ENCODE measurements around the gene FUS. TPM values are rescaled to one million over a fixed set of nuclear protein-coding genes. Genes with fewer than 3 reads are reported as not detected.
A peak's percentile ranks its signal among the peaks of the same experiment; 100 is the strongest.
"Not testable (repeated sequence)": the region's sequence is repeated elsewhere in the genome, so short reads cannot be mapped to it uniquely, and the experiment has no call there.

The FUS gene
- total RNA-seq, 2 experiments from 2014 or later = 486 to 533 TPM

DNA sequence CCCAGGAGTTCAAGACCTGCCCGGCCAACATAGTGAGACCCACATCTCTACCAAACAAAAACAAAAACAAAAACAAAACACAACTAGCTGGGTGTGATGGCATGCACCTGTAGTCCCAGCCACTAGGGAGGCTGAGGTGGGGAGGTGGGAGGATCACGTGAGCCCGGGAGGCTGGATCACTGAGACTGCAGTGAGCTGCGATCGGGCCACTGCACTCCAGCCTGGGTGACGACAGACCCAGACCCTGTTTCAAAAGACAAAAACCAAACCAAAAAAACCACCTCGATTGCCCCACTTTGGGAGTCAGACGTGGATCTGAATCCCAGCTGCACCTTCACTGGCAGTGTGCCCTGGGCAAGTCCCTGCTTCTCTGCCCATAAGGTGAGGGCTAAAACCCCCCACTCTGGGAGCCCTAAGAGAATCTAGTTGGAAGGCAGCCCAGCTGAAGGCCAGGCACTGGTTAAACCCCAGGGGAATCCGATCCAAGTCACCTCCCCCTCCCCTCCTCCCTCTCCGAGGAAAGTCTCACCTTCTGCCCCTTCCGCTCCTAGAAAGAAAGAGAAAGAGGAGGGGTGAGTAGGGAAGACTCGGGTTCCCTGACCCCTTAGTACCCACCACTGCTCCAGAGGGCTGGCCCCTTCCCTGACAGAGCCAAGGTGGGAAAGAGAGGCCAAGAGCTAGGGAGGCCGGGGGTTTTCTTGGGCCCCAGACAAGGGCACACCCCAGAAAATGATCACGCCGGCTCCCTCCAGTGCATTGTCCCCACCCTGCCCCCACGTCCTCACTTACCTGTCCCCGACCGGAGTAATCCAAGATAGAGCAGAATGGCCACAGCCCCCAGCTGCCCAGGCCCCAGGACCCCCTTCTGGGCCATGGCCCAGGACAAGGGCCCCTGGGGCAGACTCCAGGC is 45.1 kb upstream of the FUS start:
- H3K9me3 Mint-ChIP-seq = no peaks in the 10 kb centered on the region
- no peaks in the 10 kb centered on the region for H3K36me3 Mint-ChIP-seq (ENCODE audit: low read depth)
- H3K27me3 Mint-ChIP-seq = no peaks in the 10 kb centered on the region
- DNase-seq (no peak), ATAC-seq (no peak)
- intact Hi-C loops (cut with micrococcal nuclease) = no loop called here
- H3K4me3 Mint-ChIP-seq = no peak overlapping the region
- TF ChIP-seq, protein P1, sequence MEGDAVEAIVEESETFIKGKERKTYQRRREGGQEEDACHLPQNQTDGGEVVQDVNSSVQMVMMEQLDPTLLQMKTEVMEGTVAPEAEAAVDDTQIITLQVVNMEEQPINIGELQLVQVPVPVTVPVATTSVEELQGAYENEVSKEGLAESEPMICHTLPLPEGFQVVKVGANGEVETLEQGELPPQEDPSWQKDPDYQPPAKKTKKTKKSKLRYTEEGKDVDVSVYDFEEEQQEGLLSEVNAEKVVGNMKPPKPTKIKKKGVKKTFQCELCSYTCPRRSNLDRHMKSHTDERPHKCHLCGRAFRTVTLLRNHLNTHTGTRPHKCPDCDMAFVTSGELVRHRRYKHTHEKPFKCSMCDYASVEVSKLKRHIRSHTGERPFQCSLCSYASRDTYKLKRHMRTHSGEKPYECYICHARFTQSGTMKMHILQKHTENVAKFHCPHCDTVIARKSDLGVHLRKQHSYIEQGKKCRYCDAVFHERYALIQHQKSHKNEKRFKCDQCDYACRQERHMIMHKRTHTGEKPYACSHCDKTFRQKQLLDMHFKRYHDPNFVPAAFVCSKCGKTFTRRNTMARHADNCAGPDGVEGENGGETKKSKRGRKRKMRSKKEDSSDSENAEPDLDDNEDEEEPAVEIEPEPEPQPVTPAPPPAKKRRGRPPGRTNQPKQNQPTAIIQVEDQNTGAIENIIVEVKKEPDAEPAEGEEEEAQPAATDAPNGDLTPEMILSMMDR (IDR thresholded peaks at IDR 0.05) = no peak
- H3K4me1 Mint-ChIP-seq (ENCODE audit: low read depth) = no peaks in the 10 kb centered on the region
- ChIA-PET CTCF (interaction anchor here (1.6 kb wide), 1 partner anchor 22 kb away, joined by 3 read pairs; no protein-coding TSS in a partner anchor), POLR2A (interaction anchor here (0.6 to 1.6 kb wide), 3 partner anchors 10 to 248 kb away, joined by 3 to 5 read pairs (median 4); partner anchors contain the start of gene KAT8)
- H3K27ac Mint-ChIP-seq = no peak overlapping the region

DNA sequence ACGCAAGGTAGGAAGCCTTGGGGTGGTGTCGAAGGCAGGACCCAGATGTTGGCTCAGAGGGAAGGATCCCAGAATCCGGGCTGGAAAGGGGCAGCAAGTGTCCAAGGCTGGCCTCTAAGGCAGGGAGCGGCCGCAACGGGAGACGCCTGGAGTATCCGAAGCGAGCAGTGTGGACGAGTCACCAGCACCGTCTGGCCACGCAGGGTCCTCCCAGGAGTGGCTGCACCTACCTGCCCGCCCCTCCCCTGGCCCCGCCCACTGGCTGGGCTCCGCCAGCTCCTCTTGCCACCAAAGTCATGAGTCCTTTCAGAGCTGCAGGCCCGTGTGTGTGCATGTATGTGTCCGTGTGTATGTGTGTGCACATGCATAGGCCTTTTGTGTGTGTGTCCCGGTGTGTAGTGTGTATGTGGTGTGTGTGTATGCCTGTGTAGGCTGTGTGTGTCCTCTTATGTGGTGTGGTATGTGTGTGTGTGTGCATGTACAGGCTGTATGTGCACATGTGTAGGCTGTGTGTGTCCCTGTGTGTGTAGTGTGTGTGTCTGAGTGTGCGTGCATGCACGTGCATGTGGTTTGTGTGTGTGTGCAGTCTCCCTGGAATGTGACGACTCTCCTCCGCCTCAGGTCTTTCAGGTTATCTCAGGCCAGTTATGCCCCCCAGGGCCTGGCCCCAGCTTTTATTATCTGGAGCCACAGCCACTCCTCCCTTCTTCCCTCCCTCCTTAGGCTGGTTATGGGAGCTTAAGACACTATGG is 44.2 kb upstream of the FUS start, which contains the start of gene PRSS8:
Gene PRSS8 (minus strand): TSS at position 193 of the 752 bp plus-strand sequence. CDS start 229 bp downstream, outside the sequence.
- POLR2A ChIA-PET = interaction anchor here (1.0 to 1.6 kb wide), 3 partner anchors 11 to 44 kb away, joined by 4 to 5 read pairs (median 4); partner anchors contain the start of genes FUS and KAT8
- Mint-ChIP-seq H3K27me3 (no peaks in the 10 kb centered on the region), H3K4me3 (no peak within 1 kb of the TSS), H3K4me1 (ENCODE audit: low read depth) (peaks cover 1% of the 10 kb centered on the region), H3K36me3 (ENCODE audit: low read depth) (no peaks in the 10 kb centered on the region), H3K9me3 (no peaks in the 10 kb centered on the region), H3K27ac (no peak within 1 kb of the TSS)
- no peak for ATAC-seq
- TF ChIP-seq, protein P1 (IDR thresholded peaks at IDR 0.05) = no peak
- CTCF ChIA-PET = interaction anchor here (1.6 kb wide), 1 partner anchor 21 kb away, joined by 3 read pairs; no protein-coding TSS in a partner anchor
- intact Hi-C loops (cut with micrococcal nuclease) = no loop called here
- DNase-seq = peak; percentile 10

DNA sequence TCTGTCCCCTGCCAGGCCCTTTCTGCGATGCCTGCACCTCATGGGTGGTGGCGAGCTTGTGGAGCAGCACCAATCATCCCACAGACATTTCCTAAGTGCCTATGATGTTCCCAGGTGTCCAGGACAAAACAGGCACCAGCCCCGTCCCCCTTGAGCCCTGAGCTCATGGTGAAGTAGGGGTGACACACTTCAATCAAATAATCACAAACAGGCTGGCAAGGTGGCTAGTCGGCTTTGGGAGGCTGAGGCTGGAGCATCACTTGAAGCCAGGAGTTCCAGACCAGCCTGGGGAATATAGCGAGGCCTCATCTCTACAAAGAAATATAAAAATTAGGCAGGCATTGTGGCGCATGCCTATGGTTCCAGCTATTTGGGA is 43.7 kb upstream of the FUS start:
- peaks cover 2% of the 10 kb centered on the region for H3K4me1 Mint-ChIP-seq (ENCODE audit: low read depth)
- no peaks in the 10 kb centered on the region for H3K9me3 Mint-ChIP-seq
- intact Hi-C loops (cut with micrococcal nuclease) = no loop called here
- TF ChIP-seq, protein P1 (IDR thresholded peaks at IDR 0.05) = no peak
- POLR2A ChIA-PET = interaction anchor here (1.0 kb wide), 1 partner anchor 44 kb away, joined by 4 read pairs; the partner anchor contains the start of gene FUS
- no peak for ATAC-seq
- H3K4me3 Mint-ChIP-seq = no peak overlapping the region
- H3K36me3 Mint-ChIP-seq (ENCODE audit: low read depth) = no peaks in the 10 kb centered on the region
- CTCF ChIA-PET = interaction anchor here (1.6 kb wide), 1 partner anchor 20 kb away, joined by 3 read pairs; no protein-coding TSS in a partner anchor
- no peaks in the 10 kb centered on the region for H3K27me3 Mint-ChIP-seq
- no peak overlapping the region for H3K27ac Mint-ChIP-seq
- no peak for DNase-seq

DNA sequence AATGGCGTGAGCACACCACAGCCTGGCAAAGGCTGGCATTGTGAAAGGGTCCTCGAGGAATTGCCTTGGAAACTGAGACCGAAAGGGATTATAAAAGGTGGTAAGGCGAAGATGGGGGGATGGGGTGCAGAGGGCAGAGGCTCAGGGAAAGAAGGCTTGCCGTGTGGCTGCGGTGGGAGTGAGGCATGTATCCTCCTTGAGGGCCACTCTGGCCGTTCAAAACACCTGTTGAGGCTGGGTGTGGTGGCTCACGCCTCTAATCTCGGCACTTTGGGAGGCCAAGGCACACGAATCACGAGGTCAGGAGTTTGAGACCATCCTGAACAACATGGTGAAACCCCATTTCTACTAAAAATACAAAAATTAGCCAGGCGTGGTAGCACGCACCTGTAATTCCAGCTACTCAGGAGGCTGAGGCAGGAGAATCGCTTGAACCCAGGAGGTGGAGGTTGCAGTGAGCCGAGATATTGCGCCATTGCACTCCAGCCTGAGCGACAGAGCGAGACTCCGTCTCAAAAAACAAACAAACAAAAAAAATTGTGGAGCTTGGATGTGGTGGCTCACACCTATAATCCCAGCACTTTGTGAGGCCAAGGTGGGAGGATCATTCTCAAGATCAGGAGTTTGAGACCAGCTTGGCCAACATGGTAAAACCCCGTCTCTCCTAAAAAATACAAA is 43.0 kb upstream of the FUS start:
- H3K27ac Mint-ChIP-seq; DNase-seq; ATAC-seq; H3K4me3 Mint-ChIP-seq; H3K4me1 Mint-ChIP-seq (ENCODE audit: low read depth); intact Hi-C loops (cut with micrococcal nuclease); H3K9me3 Mint-ChIP-seq; H3K27me3 Mint-ChIP-seq; H3K36me3 Mint-ChIP-seq (ENCODE audit: low read depth): not testable (repeated sequence)
- ChIA-PET CTCF (interaction anchor here (1.0 kb wide), 1 partner anchor 151 kb away, joined by 3 read pairs; no protein-coding TSS in a partner anchor), POLR2A (interaction anchor here (1.0 kb wide), 1 partner anchor 43 kb away, joined by 4 read pairs; the partner anchor contains the start of gene FUS)
